ENCODE data around the gene KRTAP2-3.

The KRTAP2-3 gene

GRCh38 chr17:41026715-41027471 lies 33.0 kb downstream of the KRTAP2-3 start, which contains the start of gene KRTAP1-5:
Gene KRTAP1-5 (minus strand): TSS chr17:41027208. CDS start chr17:41027155, 53 bp downstream.
- peak; percentile 23 for DNase-seq

GRCh38 chr17:41024697-41025096 lies 35.2 kb downstream of the KRTAP2-3 start:
- no peak for DNase-seq

DNA sequence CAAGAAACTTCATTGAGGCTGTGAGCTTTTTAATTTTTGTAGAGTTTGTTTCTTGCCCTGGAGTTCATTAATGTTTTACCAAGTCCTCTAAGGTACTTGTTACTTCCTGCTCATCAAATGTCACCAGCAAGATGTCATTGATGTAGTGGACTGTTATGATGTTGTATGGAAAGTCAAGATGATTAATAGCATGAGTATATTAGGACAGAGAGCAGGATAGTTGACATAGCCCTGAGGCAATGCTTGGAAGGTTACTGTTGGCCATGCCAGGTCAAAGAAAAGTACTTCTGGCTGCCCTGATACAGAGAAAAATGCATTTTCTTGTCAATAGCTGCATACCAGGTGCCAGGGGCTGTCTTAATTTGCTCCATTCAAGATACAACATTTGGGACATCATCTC lies 39.6 kb downstream of the KRTAP2-3 start:
- DNase-seq, result no peak

GRCh38 chr17:41019415-41019814 lies 40.5 kb downstream of the KRTAP2-3 start:
- no peak for DNase-seq

- no peak for DNase-seq
These were observed 41.4 kb downstream of the KRTAP2-3 start for GRCh38 chr17:41018541-41018940.

- DNase-seq, result no peak
These were observed 43.2 kb downstream of the KRTAP2-3 start for GRCh38 chr17:41016578-41017215.

- DNase-seq, result no peak
These were observed 44.5 kb downstream of the KRTAP2-3 start for GRCh38 chr17:41015454-41015853.

- DNase-seq, result no peak
These were observed 46.3 kb downstream of the KRTAP2-3 start for GRCh38 chr17:41013606-41014005.

- DNase-seq, result no peak
These were observed 46.7 kb downstream of the KRTAP2-3 start for GRCh38 chr17:41013181-41013580.

DNA sequence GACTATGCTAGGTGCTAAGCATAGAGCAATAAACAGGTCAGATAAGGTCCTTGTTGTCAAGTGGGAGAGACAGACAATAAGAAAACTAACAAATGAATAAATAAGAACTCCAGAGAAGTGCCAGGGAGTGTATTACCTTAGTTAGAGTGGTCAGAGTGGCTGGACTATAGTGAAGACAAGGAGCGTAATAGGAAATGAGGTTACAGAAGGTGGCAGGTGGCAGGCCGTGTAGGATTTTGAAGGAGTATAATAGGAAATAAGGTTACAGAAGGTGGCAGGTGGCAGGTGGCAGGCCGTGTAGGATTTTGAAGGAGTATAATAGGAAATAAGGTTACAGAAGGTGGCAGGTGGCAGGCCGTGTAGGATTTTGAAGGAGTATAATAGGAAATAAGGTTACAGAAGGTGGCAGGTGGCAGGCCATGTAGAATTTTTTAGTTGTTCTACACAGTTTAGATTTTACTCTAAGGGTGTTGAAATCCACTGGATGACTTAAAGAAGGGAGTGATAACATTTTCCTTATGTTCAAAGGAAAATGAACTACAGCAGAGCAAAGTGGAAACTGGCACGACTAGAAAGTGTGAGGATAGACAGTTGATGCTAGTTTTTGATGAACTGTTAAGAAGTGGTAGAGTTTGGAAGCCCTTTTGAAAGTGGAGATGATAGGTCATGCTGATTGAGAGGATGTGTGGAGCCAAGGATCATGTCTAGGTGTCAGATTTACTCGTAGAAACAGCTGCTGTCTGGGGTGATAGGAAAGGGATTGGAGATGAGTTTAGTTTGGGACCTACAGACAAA lies 47.4 kb downstream of the KRTAP2-3 start:
- DNase-seq, result no peak

- no peak for DNase-seq
These were observed 49.5 kb downstream of the KRTAP2-3 start for GRCh38 chr17:41010441-41010840.

- no peak for DNase-seq
These were observed 50.0 kb downstream of the KRTAP2-3 start for GRCh38 chr17:41009936-41010335.

GRCh38 chr17:41009301-41009760 lies 50.6 kb downstream of the KRTAP2-3 start:
- DNase-seq, result no peak

Measured in left hindlimb (tissue), 1 donor.